Activated CD4-positive, alpha-beta T cell treated with anti-CD3 and anti-CD28 coated beads, Interleukin-10, Interleukin-2, amounts not matched to agents 100 ng/mL and 50 ng/mL, durations not matched to agents 16 hours and 8 hours (primary cell): ENCODE results near the gene EPB41L1.

Experiments
- DNase-seq: peaks from one replicate; pipeline ENCODE4 v3.0.0-alpha.2; 2020

The EPB41L1 gene

GRCh38 chr20:36234771-36235320 is 80.3 kb downstream of the EPB41L1 start:
- no peak for DNase-seq

- peak; percentile 87 for DNase-seq
These were observed 81.6 kb downstream of the EPB41L1 start, which contains the start of gene AAR2 for GRCh38 chr20:36235892-36236785. Gene AAR2, plus strand, starts transcription at chr20:36236478. Its CDS starts 3,391 bp downstream, at chr20:36239869.

- DNase-seq: no peak
These were observed 82.2 kb downstream of the EPB41L1 start for GRCh38 chr20:36236786-36237121.

GRCh38 chr20:36237477-36237876 is 82.9 kb downstream of the EPB41L1 start:
- no peak for DNase-seq

- DNase-seq: no peak
These were observed 83.6 kb downstream of the EPB41L1 start for GRCh38 chr20:36238153-36238552.

- DNase-seq: no peak
These were observed 84.2 kb downstream of the EPB41L1 start for GRCh38 chr20:36238760-36239159.

GRCh38 chr20:36240076-36240475 is 85.5 kb downstream of the EPB41L1 start:
- DNase-seq: no peak

GRCh38 chr20:36241678-36242077 is 87.1 kb downstream of the EPB41L1 start:
- DNase-seq: no peak

GRCh38 chr20:36243726-36244125 is 89.2 kb downstream of the EPB41L1 start:
- no peak for DNase-seq

GRCh38 chr20:36246401-36246800 is 91.9 kb downstream of the EPB41L1 start:
- no peak for DNase-seq

- DNase-seq: no peak
These were observed 94.3 kb downstream of the EPB41L1 start for GRCh38 chr20:36248836-36249235.

GRCh38 chr20:36249450-36249849 is 94.9 kb downstream of the EPB41L1 start:
- no peak for DNase-seq

GRCh38 chr20:36251426-36251825 is 96.9 kb downstream of the EPB41L1 start:
- DNase-seq: no peak

GRCh38 chr20:36252511-36252910 is 98.0 kb downstream of the EPB41L1 start:
- no peak for DNase-seq

GRCh38 chr20:36253036-36253435 is 98.5 kb downstream of the EPB41L1 start:
- no peak for DNase-seq

GRCh38 chr20:36254076-36254475 is 99.5 kb downstream of the EPB41L1 start:
- no peak for DNase-seq

GRCh38 chr20:36255445-36255844 is 100.9 kb downstream of the EPB41L1 start:
- no peak for DNase-seq

GRCh38 chr20:36259177-36260061 is 104.9 kb downstream of the EPB41L1 start:
- DNase-seq: no peak

GRCh38 chr20:36260316-36260715 is 105.8 kb downstream of the EPB41L1 start:
- no peak for DNase-seq

GRCh38 chr20:36261389-36262105 is 107.0 kb downstream of the EPB41L1 start:
- DNase-seq: no peak

GRCh38 chr20:36262440-36262839 is 107.9 kb downstream of the EPB41L1 start:
- no peak for DNase-seq

- DNase-seq: no peak
These were observed 110.1 kb downstream of the EPB41L1 start for GRCh38 chr20:36264426-36265246.
